GM06990 (cell line): Measurements from ENCODE around the gene CSMD2.

ENCODE experiments used
- DNase-seq: peaks from one replicate; pipeline ENCODE4 v3.0.0-alpha.2; 2011; ENCODE audit not compliant: insufficient read length; ENCODE audit errors: extremely low read depth
- H3K27me3 ChIP-seq: replicated peaks from 2 replicates; pipeline ENCODE4 v1.6.0; 2011; ENCODE audit warnings: low read length; ENCODE audit not compliant: control insufficient read depth, insufficient read depth
- H3K36me3 ChIP-seq: 2 replicates; pipeline ENCODE4 v1.5.1; 2011; ENCODE audit warnings: low read length; ENCODE audit not compliant: control insufficient read depth, insufficient read depth
- H3K4me3 ChIP-seq: replicated peaks from 2 replicates; pipeline ENCODE4 v1.5.1; 2011; ENCODE audit warnings: low read depth, mild to moderate bottlenecking, control low read depth, low read length
- CTCF ChIP-seq: IDR thresholded peaks from 2 replicates; pipeline ENCODE4 v1.5.1; 2011; ENCODE audit warnings: low read length, control low read depth, mild to moderate bottlenecking, inconsistent platforms; ENCODE audit not compliant: insufficient read depth, poor library complexity, severe bottlenecking

Gene CSMD2

DNA sequence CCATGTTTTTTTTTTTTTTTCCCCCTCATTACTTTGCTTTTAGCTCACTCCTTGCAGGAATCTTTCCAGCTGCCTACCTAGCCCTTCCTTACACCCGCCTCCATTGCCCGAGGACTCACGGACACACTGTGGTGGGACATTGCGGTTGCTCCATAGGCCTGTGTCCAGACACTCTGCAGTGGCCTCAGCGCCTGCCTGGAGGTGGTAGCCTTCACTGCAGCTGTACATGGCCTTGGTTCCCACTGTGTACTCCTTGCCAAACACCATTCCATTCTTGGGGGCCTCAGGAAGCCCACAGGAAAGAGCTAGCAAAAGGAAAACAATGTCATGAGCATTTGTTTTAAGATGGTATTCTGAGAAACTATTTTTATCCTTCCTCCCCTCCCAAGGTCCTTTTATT lies 592.6 kb downstream of the CSMD2 start:
- no peaks in the 10 kb centered on the region for H3K36me3 ChIP-seq
- DNase-seq, result no peak
- no peak for TF ChIP-seq CTCF
- no peak overlapping the region for H3K4me3 ChIP-seq
- H3K27me3 ChIP-seq, result no peaks in the 10 kb centered on the region; the same call in 1 of the 2 replicates

- H3K27me3 ChIP-seq, result no peaks in the 10 kb centered on the region; the same call in 1 of the 2 replicates
- H3K36me3 ChIP-seq, result no peaks in the 10 kb centered on the region
- TF ChIP-seq CTCF, result no peak
- no peak overlapping the region for H3K4me3 ChIP-seq
- DNase-seq, result no peak
Observed at GRCh38 chr1:33569331-33569730, 595.7 kb downstream of the CSMD2 start.

DNA sequence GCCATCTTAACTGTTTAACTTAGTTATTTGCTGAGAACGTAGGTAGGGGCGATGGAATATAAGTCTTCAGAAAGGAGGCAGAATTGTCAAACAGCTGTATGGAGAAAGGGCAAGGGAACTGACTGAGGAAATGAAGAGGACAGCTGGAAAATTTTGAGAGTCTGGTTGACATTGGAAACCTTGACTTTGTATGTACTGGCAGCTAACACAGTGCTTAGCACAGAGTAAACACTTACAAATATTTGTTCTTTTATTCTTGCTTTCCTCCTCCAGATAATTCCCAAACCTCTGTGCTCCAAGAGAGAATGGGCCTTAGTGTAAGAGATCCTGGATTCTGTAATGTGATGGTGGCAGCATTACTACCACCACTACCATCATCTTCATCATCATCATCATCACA lies 601.3 kb downstream of the CSMD2 start:
- H3K36me3 ChIP-seq, result no peaks in the 10 kb centered on the region
- DNase-seq, result no peak
- TF ChIP-seq CTCF, result no peak

GRCh38 chr1:33562563-33562962 lies 602.5 kb downstream of the CSMD2 start:
- H3K27me3 ChIP-seq, result no peaks in the 10 kb centered on the region; the same call in none of the 2 replicates
- no peak for DNase-seq

More for the DNA sequence above, 601.3 kb downstream of the CSMD2 start:
- H3K4me3 ChIP-seq, result no peak overlapping the region
- no peaks in the 10 kb centered on the region; the same call in none of the 2 replicates for H3K27me3 ChIP-seq

DNA sequence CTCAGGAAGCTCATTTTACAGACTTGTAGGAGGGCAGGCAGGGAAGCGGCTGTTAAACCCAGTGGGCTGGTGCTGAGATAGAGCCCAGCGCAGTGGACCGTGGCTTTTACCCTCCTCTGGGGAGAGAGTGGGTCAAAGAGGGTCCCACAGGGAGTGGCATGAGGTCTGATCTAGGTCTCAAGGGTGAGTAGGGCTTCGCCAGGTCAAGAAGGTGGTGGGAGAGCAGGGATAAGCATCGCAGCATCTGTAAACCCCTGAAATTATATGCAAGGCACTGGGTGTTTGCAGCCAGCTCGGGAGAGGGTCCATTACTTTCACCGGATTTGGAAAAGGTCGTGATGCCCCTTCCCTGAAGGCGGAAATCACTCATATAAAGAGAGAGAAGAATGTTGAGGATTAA lies 603.5 kb downstream of the CSMD2 start:
- H3K36me3 ChIP-seq, result no peaks in the 10 kb centered on the region
- H3K4me3 ChIP-seq, result no peak overlapping the region
- DNase-seq, result no peak
- no peak for TF ChIP-seq CTCF
- no peaks in the 10 kb centered on the region; the same call in none of the 2 replicates for H3K27me3 ChIP-seq

More at GRCh38 chr1:33562563-33562962, 602.5 kb downstream of the CSMD2 start:
- TF ChIP-seq CTCF, result no peak
- H3K4me3 ChIP-seq, result no peak overlapping the region
- no peaks in the 10 kb centered on the region for H3K36me3 ChIP-seq

GRCh38 chr1:33560680-33561079 lies 604.4 kb downstream of the CSMD2 start:
- Histone ChIP-seq H3K4me3 (no peak overlapping the region), H3K27me3 (no peaks in the 10 kb centered on the region; the same call in none of the 2 replicates), H3K36me3 (no peaks in the 10 kb centered on the region)
- no peak for TF ChIP-seq CTCF
- DNase-seq, result no peak
